Measurements from ENCODE around the gene DHRS4.

GRCh38 chr14:23938823-23939222 is 14.7 kb upstream of the DHRS4 start:
- TF ChIP-seq, protein P1, sequence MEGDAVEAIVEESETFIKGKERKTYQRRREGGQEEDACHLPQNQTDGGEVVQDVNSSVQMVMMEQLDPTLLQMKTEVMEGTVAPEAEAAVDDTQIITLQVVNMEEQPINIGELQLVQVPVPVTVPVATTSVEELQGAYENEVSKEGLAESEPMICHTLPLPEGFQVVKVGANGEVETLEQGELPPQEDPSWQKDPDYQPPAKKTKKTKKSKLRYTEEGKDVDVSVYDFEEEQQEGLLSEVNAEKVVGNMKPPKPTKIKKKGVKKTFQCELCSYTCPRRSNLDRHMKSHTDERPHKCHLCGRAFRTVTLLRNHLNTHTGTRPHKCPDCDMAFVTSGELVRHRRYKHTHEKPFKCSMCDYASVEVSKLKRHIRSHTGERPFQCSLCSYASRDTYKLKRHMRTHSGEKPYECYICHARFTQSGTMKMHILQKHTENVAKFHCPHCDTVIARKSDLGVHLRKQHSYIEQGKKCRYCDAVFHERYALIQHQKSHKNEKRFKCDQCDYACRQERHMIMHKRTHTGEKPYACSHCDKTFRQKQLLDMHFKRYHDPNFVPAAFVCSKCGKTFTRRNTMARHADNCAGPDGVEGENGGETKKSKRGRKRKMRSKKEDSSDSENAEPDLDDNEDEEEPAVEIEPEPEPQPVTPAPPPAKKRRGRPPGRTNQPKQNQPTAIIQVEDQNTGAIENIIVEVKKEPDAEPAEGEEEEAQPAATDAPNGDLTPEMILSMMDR (IDR thresholded peaks at IDR 0.05; ENCODE audit: poor library complexity, severe bottlenecking), result no peak
- no peak for TF ChIP-seq SMC3 (conservative IDR thresholded peaks at IDR 0.05; ENCODE audit: poor library complexity)

Data from neural cell (in vitro differentiated cells).